Right cardiac atrium (tissue), 5 donors: Measurements from ENCODE around the gene SEPTIN8. TPM values are rescaled to one million over a fixed set of nuclear protein-coding genes. Genes with fewer than 3 reads are reported as not detected.

ENCODE experiments used
- ATAC-seq, 2 donors: fragments of 200-7000 bp; cut with Tn5 transposase; one replicate each; pipeline versions ENCODE4 v1.8.0 to v1.9.1; 2020; ENCODE audit warnings: moderate library complexity in 2 of 2, mild to moderate bottlenecking in 1 of 2
- DNase-seq, 3 donors: peaks; one replicate each; pipeline ENCODE4 v3.0.0-alpha.2; 2020
- H3K27ac ChIP-seq: one replicate; pipeline ENCODE4 v1.5.1; 2013; ENCODE audit warnings: mild to moderate bottlenecking, low read length, control low read depth, moderate library complexity
- H3K27me3 ChIP-seq: one replicate; pipeline ENCODE4 v1.6.1; 2013; ENCODE audit not compliant: control insufficient read depth, insufficient read depth
- H3K4me1 ChIP-seq: one replicate; pipeline ENCODE4 v1.6.1; 2013; ENCODE audit warnings: low read length; ENCODE audit not compliant: control insufficient read depth, insufficient read depth
- H3K4me3 ChIP-seq: one replicate; pipeline ENCODE4 v1.5.1; 2013; ENCODE audit warnings: low read length, control low read depth
- H3K9me3 ChIP-seq: one replicate; pipeline ENCODE4 v1.6.1; 2013; ENCODE audit warnings: low read length; ENCODE audit not compliant: control insufficient read depth
- WGBS: extraction: QIAGEN DNeasy Blood & Tissue Kit; methylation state at CpG from one replicate; pipeline ENCODE4 v1.1.7; 2013; 5-methylcytosine and 5-hydroxymethylcytosine counted together
- intact Hi-C, 4 donors: fragments of 100-400 bp; cut with DNase I; formaldehyde crosslinking; loops; one replicate each; pipeline versions ENCODE4 v1.11.0 to v1.14.0; 2022 to 2023
- polyA plus RNA-seq: library from polyadenylated mRNA; stranded (reverse); fragments of 200-250 nt; gene quantifications from one replicate; pipeline ENCODE4 v1.2.3, GENCODE V29; 2013
- total RNA-seq, 4 donors: library from RNA; stranded (reverse); fragmentation: NEBNext Ultra II Directional; extraction: Animal tissue kit (Norgen Biotek cat#: 25700); gene quantifications; one replicate each; pipeline ENCODE4 v1.2.1, GENCODE V29; 2021
- donor health status: healthy with polysubstance abuse.
- donor health status: DM: no; HTN: yes; CAD: no.
- donor health status: DM: no; HTN: no; CAD: no.
- donor health status: DM: no; HTN: yes; CAD: no; lungs with severe emphysema.
- donor health status: DM: yes; HTN: yes; CAD: no.

The SEPTIN8 gene
- total and polyA plus RNA-seq, 5 donors, result 17.7 to 33.7 (median 29.5) TPM

DNA sequence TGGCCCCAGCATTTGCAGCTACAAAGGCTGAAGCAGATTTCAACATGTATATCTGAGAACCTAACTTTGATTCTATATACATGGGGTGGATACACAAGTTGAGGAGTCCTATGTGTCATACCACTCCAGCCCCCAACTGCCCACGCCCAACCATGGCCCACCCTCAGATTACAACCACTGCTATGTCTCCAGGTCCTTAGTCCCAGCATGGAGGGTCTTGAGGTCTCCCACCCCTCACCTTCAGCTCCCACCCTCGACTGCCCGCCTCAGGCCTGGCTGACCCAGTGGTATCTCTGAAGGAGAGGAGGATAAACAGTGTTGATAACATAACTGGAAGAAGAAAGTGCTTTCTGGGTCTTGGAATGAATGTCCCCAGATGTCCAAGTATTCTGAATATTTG is 44.3 kb upstream of the SEPTIN8 start:
- no peak overlapping the region for H3K27ac ChIP-seq
- intact Hi-C loops, result loop anchor here in 2 of 4 donors (10.0 kb wide), 2 partner anchors 297 to 437 kb away; no protein-coding TSS in a partner anchor
- DNase-seq, result no peak
- no peaks in the 10 kb centered on the region for H3K9me3 ChIP-seq
- ATAC-seq, result no peak
- H3K4me3 ChIP-seq, result no peak overlapping the region
- H3K4me1 ChIP-seq, result no peaks in the 10 kb centered on the region
- no peaks in the 10 kb centered on the region for H3K27me3 ChIP-seq
- 87% methylated on average over 3 of the region's 3 CpGs for WGBS

DNA sequence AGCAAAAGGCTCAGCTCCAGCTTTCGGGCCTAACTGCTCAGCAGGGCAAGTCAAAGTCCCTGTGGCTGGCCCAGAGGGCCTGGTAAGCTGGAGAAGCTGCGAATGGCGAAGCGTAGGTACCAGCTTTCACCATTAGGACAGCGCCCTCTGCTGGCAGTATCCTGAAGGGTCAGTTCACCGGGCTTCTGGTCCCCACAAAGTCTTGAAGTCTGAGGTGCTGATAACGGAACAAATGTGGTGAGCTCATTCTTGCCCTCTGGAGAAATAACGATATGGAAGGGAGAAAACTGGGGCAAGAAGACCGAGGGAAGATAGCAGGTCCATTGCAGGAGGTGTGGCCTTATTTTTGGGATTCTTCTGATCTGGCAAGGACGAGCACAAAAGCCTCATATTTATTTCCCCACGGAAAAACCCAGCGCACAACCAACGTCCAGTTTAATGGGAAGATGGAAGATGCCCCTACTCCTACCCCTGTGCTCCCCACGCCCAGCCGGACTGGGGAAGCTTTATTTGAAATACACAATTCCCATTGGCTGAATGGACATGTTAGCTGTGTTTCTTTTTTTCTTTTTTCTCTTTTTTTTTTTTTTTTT is 43.2 kb upstream of the SEPTIN8 start:
- peak; percentile 92 to 96 (median 94) for DNase-seq
- no peak overlapping the region for H3K4me3 ChIP-seq
- no peaks in the 10 kb centered on the region for H3K9me3 ChIP-seq
- intact Hi-C loops, result loop anchor here in 2 of 4 donors (10.0 kb wide), 2 partner anchors 295 to 435 kb away; no protein-coding TSS in a partner anchor
- H3K4me1 ChIP-seq, result no peaks in the 10 kb centered on the region
- WGBS, result 21% methylated on average over 15 of the region's 15 CpGs
- H3K27me3 ChIP-seq, result no peaks in the 10 kb centered on the region
- H3K27ac ChIP-seq, result no peak overlapping the region
- ATAC-seq, result peak; percentile 85 to 88

DNA sequence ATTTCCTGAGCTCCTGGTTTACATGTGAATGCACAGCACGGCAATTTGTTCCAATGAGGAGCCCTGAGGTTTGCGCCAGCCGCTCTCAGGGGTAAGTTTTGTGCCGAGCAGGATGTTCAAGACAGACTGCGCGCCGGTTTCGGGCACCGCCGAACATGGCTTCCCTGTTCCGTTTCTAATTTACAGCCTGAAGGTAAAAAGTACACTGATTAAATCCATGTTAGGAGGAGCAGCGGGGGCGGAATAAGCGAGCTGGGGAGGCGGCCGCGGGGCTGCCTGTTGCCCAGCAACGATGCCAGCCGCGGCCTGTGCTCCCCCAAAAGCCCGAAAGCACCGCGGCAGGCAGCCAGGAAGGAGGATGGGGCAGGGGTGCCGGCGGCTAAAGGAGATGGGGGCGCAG is 42.4 kb upstream of the SEPTIN8 start:
- Histone ChIP-seq H3K9me3 (no peaks in the 10 kb centered on the region), H3K4me1 (no peaks in the 10 kb centered on the region), H3K27ac (no peak overlapping the region), H3K4me3 (no peak overlapping the region), H3K27me3 (no peaks in the 10 kb centered on the region)
- 28% methylated on average over 26 of the region's 26 CpGs for WGBS
- no peak for ATAC-seq
- DNase-seq, result peak in 1 of 3 donors; percentile 68
- intact Hi-C loops, result loop anchor here in 1 of 4 donors (10.0 kb wide), 1 partner anchor 55 kb away; no protein-coding TSS in a partner anchor

DNA sequence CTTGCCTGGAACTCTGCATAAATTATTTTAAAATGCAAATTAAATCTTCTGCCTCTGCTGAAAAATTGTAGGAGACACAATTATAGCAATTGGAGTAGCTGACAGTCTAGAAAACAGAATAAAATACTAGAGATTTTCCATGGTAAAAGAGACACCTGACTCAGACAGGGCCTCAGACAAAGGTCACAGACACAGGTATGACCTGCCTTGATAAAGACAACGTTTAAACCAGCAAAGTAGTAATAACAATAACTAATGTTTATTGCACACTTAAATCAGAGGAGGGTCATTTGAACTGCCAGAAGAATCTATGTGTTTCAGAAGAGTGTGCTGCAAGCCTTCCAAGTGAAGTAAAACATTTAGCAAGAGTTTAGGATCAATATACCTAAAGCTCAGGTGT is 40.0 kb upstream of the SEPTIN8 start:
- H3K27me3 ChIP-seq, result no peaks in the 10 kb centered on the region
- no peaks in the 10 kb centered on the region for H3K4me1 ChIP-seq
- DNase-seq, result no peak
- H3K9me3 ChIP-seq, result no peaks in the 10 kb centered on the region
- no peak for ATAC-seq
- WGBS, result 70% methylated on average over 1 of the region's 1 CpG
- no peak overlapping the region for H3K4me3 ChIP-seq
- intact Hi-C loops, result loop anchor here in 1 of 4 donors (10.0 kb wide), 1 partner anchor 52 kb away; no protein-coding TSS in a partner anchor
- no peak overlapping the region for H3K27ac ChIP-seq

DNA sequence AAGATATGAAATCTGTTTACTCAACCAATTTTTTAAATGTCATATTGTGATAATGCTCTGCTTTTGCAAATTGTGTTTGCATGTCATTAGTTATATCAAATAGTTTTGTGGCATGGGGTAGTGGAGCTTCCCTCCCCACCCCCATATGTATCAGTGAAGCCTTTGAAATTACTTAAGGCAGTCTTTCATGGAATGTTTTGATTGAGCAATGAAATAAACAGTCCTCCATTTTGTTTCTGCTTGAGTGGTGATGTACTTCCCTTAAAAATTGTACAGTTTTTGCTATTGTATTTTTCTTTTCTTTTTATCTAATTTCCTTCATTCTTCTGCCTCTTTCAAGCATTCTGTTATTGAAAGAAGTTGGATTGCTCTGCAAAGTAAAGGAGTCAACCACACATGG is 39.5 kb upstream of the SEPTIN8 start:
- no peak for ATAC-seq
- no peak for DNase-seq
- Histone ChIP-seq H3K9me3 (no peaks in the 10 kb centered on the region), H3K27me3 (no peaks in the 10 kb centered on the region), H3K27ac (no peak overlapping the region), H3K4me1 (no peaks in the 10 kb centered on the region), H3K4me3 (no peak overlapping the region)
- intact Hi-C loops, result loop anchor here in 1 of 4 donors (10.0 kb wide), 1 partner anchor 52 kb away; no protein-coding TSS in a partner anchor

DNA sequence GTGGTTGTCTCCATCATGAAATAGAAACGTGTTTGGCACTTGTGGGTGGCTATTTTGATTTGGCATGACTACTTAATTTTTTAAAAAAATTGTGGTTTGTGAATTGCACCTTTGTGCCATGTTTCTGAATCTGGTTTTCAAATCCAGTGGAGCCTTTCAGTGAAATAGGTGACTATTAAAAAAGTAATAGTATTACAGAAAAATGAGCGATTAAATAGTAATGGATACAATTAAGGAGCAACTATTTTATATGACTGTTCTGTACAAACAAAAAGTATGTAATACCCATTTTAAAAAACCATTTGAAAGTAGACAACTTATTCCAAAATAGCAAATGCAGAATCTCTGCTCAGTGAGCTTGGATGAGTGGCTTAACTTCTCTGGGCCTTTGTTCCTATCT is 39.0 kb upstream of the SEPTIN8 start:
- ATAC-seq (no peak), DNase-seq (no peak)
- H3K27me3 ChIP-seq, result no peaks in the 10 kb centered on the region
- H3K27ac ChIP-seq, result no peak overlapping the region
- no peaks in the 10 kb centered on the region for H3K9me3 ChIP-seq
- no peak overlapping the region for H3K4me3 ChIP-seq
- no peaks in the 10 kb centered on the region for H3K4me1 ChIP-seq
- intact Hi-C loops, result loop anchor here in 1 of 4 donors (10.0 kb wide), 1 partner anchor 51 kb away; no protein-coding TSS in a partner anchor
- 90% methylated on average over 2 of the region's 2 CpGs for WGBS

DNA sequence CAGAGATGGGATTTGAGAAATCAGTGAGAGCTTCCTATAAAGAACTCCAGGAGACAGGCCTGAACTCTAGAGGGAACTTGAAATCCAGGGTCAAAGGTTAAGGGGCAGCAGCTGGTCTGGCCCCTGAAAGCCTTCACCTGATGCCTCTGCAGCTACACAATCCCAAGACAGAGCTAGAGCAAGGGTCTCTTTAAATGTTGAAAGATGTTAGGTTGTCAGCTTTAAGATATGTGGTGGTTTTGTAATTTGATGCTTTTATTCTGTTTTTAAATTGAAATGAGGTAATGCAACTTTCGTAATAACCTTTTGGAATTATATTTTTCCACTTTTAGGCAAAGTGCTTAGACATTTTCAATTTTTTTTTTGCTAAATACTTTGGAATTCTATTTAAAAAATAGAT is 38.4 kb upstream of the SEPTIN8 start:
- ATAC-seq, result no peak
- DNase-seq, result no peak
- WGBS, result 95% methylated on average over 1 of the region's 1 CpG
- H3K27ac ChIP-seq, result no peak overlapping the region
- no peaks in the 10 kb centered on the region for H3K4me1 ChIP-seq
- intact Hi-C loops, result loop anchor here in 1 of 4 donors (10.0 kb wide), 1 partner anchor 51 kb away; no protein-coding TSS in a partner anchor
- no peaks in the 10 kb centered on the region for H3K27me3 ChIP-seq
- no peak overlapping the region for H3K4me3 ChIP-seq
- no peaks in the 10 kb centered on the region for H3K9me3 ChIP-seq

DNA sequence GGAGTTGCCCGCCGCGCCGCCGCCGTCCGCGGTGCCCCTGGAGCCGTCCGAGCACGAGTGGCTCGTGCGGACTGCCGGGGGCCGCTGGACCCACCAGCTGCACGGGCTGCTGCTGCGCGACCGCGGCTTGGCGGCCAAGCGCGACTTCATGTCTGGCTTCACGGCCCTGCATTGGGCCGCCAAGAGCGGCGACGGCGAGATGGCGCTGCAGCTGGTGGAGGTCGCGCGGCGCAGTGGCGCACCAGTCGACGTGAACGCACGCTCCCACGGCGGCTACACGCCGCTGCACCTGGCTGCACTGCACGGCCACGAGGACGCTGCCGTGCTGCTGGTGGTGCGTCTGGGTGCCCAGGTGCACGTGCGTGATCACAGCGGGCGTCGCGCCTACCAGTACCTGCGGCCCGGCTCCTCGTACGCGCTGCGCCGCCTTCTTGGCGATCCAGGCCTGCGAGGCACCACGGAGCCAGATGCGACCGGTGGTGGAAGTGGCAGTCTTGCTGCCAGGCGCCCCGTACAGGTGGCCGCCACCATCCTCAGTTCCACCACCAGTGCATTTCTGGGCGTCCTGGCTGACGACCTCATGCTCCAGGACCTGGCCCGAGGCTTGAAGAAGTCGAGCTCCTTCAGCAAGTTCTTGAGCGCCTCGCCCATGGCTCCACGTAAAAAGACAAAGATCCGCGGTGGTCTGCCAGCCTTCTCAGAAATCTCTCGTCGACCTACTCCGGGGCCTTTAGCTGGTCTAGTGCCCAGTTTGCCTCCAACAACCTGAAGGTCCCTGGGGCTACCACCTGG is 37.7 kb upstream of the SEPTIN8 start:
- Histone ChIP-seq H3K27ac (no peak overlapping the region), H3K9me3 (no peaks in the 10 kb centered on the region), H3K4me1 (no peaks in the 10 kb centered on the region), H3K4me3 (peak overlapping the region; percentile 57), H3K27me3 (no peaks in the 10 kb centered on the region)
- intact Hi-C loops, result loop anchor here in 1 of 4 donors (10.0 kb wide), 1 partner anchor 50 kb away; no protein-coding TSS in a partner anchor
- 53% methylated on average over 81 of the region's 81 CpGs for WGBS
- DNase-seq, result peak in 1 of 3 donors; percentile 53
- peak in 1 of 2 donors; percentile 25 for ATAC-seq

DNA sequence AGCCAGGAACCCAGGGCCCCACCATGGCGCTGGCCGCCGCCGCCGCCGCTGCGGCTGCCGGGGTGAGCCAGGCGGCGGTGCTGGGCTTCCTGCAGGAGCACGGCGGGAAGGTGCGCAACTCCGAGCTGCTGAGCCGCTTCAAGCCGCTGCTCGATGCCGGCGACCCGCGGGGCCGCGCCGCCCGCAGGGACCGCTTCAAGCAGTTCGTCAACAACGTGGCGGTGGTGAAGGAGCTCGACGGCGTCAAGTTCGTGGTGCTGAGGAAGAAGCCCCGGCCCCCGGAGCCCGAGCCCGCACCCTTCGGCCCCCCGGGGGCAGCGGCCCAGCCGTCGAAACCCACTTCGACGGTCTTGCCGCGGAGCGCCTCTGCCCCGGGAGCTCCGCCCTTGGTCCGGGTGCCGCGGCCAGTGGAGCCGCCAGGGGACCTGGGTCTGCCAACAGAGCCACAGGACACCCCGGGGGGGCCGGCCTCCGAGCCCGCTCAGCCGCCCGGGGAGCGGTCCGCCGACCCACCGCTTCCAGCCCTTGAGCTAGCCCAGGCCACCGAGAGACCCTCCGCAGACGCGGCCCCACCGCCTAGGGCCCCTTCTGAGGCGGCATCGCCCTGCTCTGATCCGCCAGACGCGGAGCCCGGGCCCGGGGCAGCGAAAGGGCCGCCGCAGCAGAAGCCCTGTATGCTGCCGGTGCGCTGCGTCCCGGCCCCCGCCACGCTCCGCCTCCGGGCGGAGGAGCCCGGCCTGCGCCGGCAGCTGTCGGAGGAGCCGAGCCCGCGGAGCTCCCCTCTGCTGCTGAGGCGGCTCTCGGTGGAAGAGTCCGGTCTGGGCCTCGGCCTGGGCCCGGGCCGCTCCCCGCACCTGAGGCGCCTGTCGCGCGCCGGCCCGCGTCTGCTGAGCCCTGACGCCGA is 36.8 kb upstream of the SEPTIN8 start:
- ATAC-seq (peak; percentile 60 to 68), DNase-seq (peak in 2 of 3 donors; percentile 61 to 67)
- no peak overlapping the region for H3K27ac ChIP-seq
- no peaks in the 10 kb centered on the region for H3K4me1 ChIP-seq
- intact Hi-C loops, result loop anchor here in 1 of 4 donors (10.0 kb wide), 1 partner anchor 49 kb away; no protein-coding TSS in a partner anchor
- no peaks in the 10 kb centered on the region for H3K27me3 ChIP-seq
- H3K9me3 ChIP-seq, result no peaks in the 10 kb centered on the region
- peak overlapping the region; percentile 57 for H3K4me3 ChIP-seq
- WGBS, result 4% methylated on average over 110 of the region's 110 CpGs

DNA sequence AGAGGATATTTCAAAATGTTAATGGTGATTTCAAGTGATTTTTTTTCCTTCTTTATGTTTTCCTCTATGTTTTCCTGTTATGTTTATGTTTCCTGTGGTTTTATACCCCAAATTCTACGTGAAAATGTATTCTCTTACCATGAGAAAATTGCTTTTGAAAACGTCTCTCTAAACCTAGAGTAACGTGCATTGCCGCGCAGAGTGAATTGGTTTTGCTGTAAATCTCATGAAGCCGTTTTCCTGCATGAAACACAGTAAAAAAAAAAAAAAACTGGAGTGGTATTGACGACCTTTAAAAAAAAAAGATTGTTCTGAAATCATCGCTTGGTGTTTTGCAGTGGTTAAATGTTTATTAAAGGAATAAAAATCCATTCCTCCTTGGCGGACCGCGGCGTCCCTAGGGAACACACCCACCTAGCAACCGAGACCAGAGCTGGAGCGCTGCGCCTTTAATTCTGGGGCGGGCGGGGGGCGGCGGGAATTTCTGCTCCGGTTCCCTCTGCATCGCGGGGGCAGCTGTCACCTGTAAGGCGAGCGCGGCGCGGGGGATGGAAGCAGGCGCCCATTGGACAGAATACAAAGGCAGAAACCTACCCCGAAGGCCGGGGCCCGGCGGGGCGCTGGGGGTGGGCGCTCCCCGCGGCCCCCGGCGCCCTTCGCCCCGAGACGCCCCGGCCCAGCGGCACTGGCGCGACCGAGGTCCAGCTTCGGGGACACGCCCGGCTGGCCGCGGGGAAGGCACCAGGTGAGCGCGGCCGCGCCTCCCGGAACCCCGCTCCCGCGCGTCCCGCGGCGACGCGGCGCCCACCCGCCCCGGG is 36.0 kb upstream of the SEPTIN8 start, which contains the start of gene SOWAHA:
SOWAHA (plus strand) TSS at position 522 of the 818 bp plus-strand sequence. CDS start 320 bp downstream, outside the sequence.
- peak within 1 kb of the TSS; percentile 57 for H3K4me3 ChIP-seq
- intact Hi-C loops, result loop anchor here in 1 of 4 donors (10.0 kb wide), 1 partner anchor 48 kb away; no protein-coding TSS in a partner anchor
- H3K9me3 ChIP-seq, result no peaks in the 10 kb centered on the region
- ATAC-seq (peak in 1 of 2 donors; percentile 15), DNase-seq (no peak)
- no peaks in the 10 kb centered on the region for H3K4me1 ChIP-seq
- H3K27me3 ChIP-seq, result no peaks in the 10 kb centered on the region
- no peak within 1 kb of the TSS for H3K27ac ChIP-seq
- WGBS, result 3% methylated on average over 68 of the region's 68 CpGs
